SH-SY5Y (cell line): Measurements from ENCODE around the gene PRKCD.

ENCODE experiments used
- GATA2 ChIP-seq: IDR thresholded peaks from 2 replicates; pipeline ENCODE4 v1.6.1; 2011; ENCODE audit warnings: mild to moderate bottlenecking, low read depth, low read length
- GATA3 ChIP-seq: IDR thresholded peaks from 2 replicates; pipeline ENCODE4 v1.6.1; 2011; ENCODE audit warnings: low read depth, mild to moderate bottlenecking, low read length, moderate library complexity

DNA sequence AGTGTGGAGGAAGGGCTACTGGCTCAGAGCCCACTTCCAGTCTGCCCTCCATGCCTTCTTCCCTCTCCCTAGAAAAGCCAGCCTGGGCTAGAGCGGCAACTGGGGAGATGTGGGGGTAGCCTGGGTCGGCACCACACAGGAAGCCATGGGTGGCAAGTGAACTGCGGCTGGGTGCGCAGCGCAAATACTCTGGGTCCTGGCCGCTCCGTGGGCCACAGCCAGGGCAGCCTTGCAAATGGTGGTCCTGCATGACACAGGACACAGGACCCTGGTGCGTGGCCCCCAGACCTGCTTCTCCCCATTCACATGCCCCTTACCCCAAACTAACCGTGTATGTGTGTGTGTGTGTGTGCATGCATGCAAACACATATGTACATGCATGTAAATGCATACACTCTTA lies 25.7 kb downstream of the PRKCD start:
- no peak for TF ChIP-seq GATA3
- no peak for TF ChIP-seq GATA2
